GM23338 (cell line): ENCODE measurements around the gene CDK5RAP1. TPM values are rescaled to one million over a fixed set of nuclear protein-coding genes. Genes with fewer than 3 reads are reported as not detected.
A peak's percentile ranks its signal among the peaks of the same experiment; 100 is the strongest.

Source experiments
- ATAC-seq: fragments of 200-7000 bp; cut with Tn5 transposase; 3 replicates; pipeline ENCODE4 v1.9.1; 2020
- DNase-seq: peaks from one replicate; pipeline ENCODE4 v3.0.0-alpha.2; 2015; ENCODE audit warnings: low spot score
- H2AFZ ChIP-seq: fragments of 200-600 bp; sonication (generic); 2 replicates; pipeline ENCODE4 v1.8.0; 2016; ENCODE audit warnings: antibody characterized with exemption, mild to moderate bottlenecking, moderate library complexity
- H3F3A ChIP-seq: fragments of 200-600 bp; sonication (generic); replicated peaks from 2 replicates; pipeline ENCODE4 v1.8.0; 2017; ENCODE audit warnings: antibody characterized with exemption, mixed run types, low read depth
- H3K27ac ChIP-seq: fragments of 200-600 bp; sonication (generic); 2 replicates; pipeline ENCODE4 v1.6.1; 2016; ENCODE audit warnings: low read depth
- H3K27me3 ChIP-seq: fragments of 200-600 bp; sonication (generic); 2 replicates; pipeline ENCODE4 v1.8.0; 2016; ENCODE audit warnings: mild to moderate bottlenecking, mixed run types, moderate library complexity; ENCODE audit not compliant: insufficient read depth
- H3K36me3 ChIP-seq: fragments of 200-600 bp; sonication (generic); 2 replicates; pipeline ENCODE4 v1.8.0; 2016; ENCODE audit warnings: mild to moderate bottlenecking; ENCODE audit not compliant: insufficient read depth
- H3K4me1 ChIP-seq: fragments of 200-600 bp; sonication (generic); 2 replicates; pipeline ENCODE4 v1.8.0; 2016; ENCODE audit warnings: mild to moderate bottlenecking, moderate library complexity; ENCODE audit not compliant: insufficient read depth
- H3K4me2 ChIP-seq: fragments of 200-600 bp; sonication (generic); 2 replicates; pipeline ENCODE4 v1.7.1; 2017; ENCODE audit warnings: mixed run types
- H3K4me3 ChIP-seq: fragments of 200-600 bp; sonication (generic); 2 replicates; pipeline ENCODE4 v1.6.1; 2016; ENCODE audit warnings: mixed run types
- H3K79me2 ChIP-seq: fragments of 200-600 bp; sonication (generic); replicated peaks from 2 replicates; pipeline ENCODE4 v1.8.0; 2017; ENCODE audit warnings: mild to moderate bottlenecking; ENCODE audit not compliant: insufficient read depth
- H3K9me2 ChIP-seq: fragments of 200-600 bp; sonication (generic); 2 replicates; pipeline ENCODE4 v1.8.0; 2017; ENCODE audit not compliant: insufficient read depth
- H4K20me1 ChIP-seq: fragments of 200-600 bp; sonication (generic); replicated peaks from 2 replicates; pipeline ENCODE4 v1.8.0; 2017; ENCODE audit warnings: mild to moderate bottlenecking; ENCODE audit not compliant: insufficient read depth
- H3K27ac Mint-ChIP-seq: 2 replicates; pipeline ENCODE4 v1.8.0; 2020; ENCODE audit warnings: inconsistent platforms, mild to moderate bottlenecking, moderate library complexity, mixed read lengths
- H3K27me3 Mint-ChIP-seq: 3 replicates; pipeline ENCODE4 v1.8.0; 2022; ENCODE audit warnings: low read depth, mild to moderate bottlenecking, moderate library complexity, mixed read lengths, inconsistent platforms; ENCODE audit not compliant: insufficient read depth, poor library complexity
- H3K36me3 Mint-ChIP-seq: 3 replicates; pipeline ENCODE4 v1.8.0; 2021; ENCODE audit warnings: low read depth, mild to moderate bottlenecking, inconsistent platforms, moderate library complexity, mixed read lengths
- H3K4me1 Mint-ChIP-seq: 3 replicates; pipeline ENCODE4 v1.8.0; 2020; ENCODE audit warnings: mild to moderate bottlenecking, inconsistent platforms, mixed read lengths
- H3K4me3 Mint-ChIP-seq: 3 replicates; pipeline ENCODE4 v1.8.0; 2021; ENCODE audit warnings: moderate library complexity, mild to moderate bottlenecking, inconsistent platforms, mixed read lengths
- H3K9me3 Mint-ChIP-seq: 3 replicates; pipeline ENCODE4 v1.8.0; 2020; ENCODE audit warnings: moderate library complexity, mild to moderate bottlenecking, inconsistent platforms, mixed read lengths
- ETS1 ChIP-seq: IDR thresholded peaks from 2 replicates; pipeline ENCODE4 v1.6.1; 2016; ENCODE audit warnings: antibody characterized with exemption
- EZH2 ChIP-seq: fragments of 200-600 bp; sonication (generic); IDR thresholded peaks from one replicate; pipeline ENCODE4 v1.8.0; 2017; ENCODE audit warnings: antibody characterized with exemption, mild to moderate bottlenecking, low read depth; ENCODE audit not compliant: unreplicated experiment
- EZH2phosphoT487 ChIP-seq: fragments of 200-600 bp; sonication (generic); IDR thresholded peaks from one replicate; pipeline ENCODE4 v1.8.1; 2018; ENCODE audit warnings: antibody characterized with exemption; ENCODE audit not compliant: unreplicated experiment
- JUNB ChIP-seq: IDR thresholded peaks from one replicate; pipeline ENCODE4 v1.6.1; 2016; ENCODE audit warnings: antibody characterized with exemption; ENCODE audit not compliant: unreplicated experiment
- NANOG ChIP-seq: IDR thresholded peaks from 2 replicates; pipeline ENCODE4 v1.6.1; 2016; ENCODE audit warnings: antibody characterized with exemption, borderline replicate concordance
- POLR2AphosphoS5 ChIP-seq: IDR thresholded peaks from 2 replicates; pipeline ENCODE4 v1.6.1; 2016; ENCODE audit warnings: antibody characterized with exemption, low read depth
- ZNF114 ChIP-seq: fragments of 250-450 bp; sonication (Bioruptor Pico); IDR thresholded peaks from 2 replicates; pipeline ENCODE4 v1.5.0; 2020; ENCODE audit warnings: mild to moderate bottlenecking, moderate library complexity
- ZNF462 ChIP-seq: fragments of 250-450 bp; sonication (Bioruptor Pico); IDR thresholded peaks from 2 replicates; pipeline ENCODE4 v1.5.0; 2020; ENCODE audit warnings: mild to moderate bottlenecking, moderate library complexity
- polyA plus RNA-seq: library from polyadenylated mRNA; unstranded; fragments of >200 nt; fragmentation: Nextera tagmentation; extraction: Ambion mirVana; gene quantifications from 2 replicates; pipeline ENCODE4 v1.2.1, GENCODE V29; 2016
- total RNA-seq: library from RNA; depleted of rRNA; stranded (reverse); fragments of >200 nt; shearing (Covaris generic); gene quantifications from 2 replicates; pipeline ENCODE4 v1.2.3, GENCODE V29; 2014
- TF ChIP-seq, protein P1 (sequence below), 2 experiments: fragments of 200-600 bp in 1 of 2; sonication (generic) in 1 of 2; conservative IDR thresholded peaks; 2 replicates each; pipeline versions ENCODE4 v1.5.1 to v1.6.1; 2016 to 2017; ENCODE audit warnings: antibody characterized with exemption in 2 of 2, low read depth in 2 of 2, mild to moderate bottlenecking in 2 of 2, moderate library complexity in 1 of 2
- TF ChIP-seq, protein P2 (sequence below): IDR thresholded peaks from one replicate; pipeline ENCODE4 v1.6.1; 2018; ENCODE audit warnings: antibody characterized with exemption; ENCODE audit not compliant: unreplicated experiment

The CDK5RAP1 gene
- total and polyA plus RNA-seq, 2 experiments from 2014 or later, result 33.8 to 38.1 TPM

DNA sequence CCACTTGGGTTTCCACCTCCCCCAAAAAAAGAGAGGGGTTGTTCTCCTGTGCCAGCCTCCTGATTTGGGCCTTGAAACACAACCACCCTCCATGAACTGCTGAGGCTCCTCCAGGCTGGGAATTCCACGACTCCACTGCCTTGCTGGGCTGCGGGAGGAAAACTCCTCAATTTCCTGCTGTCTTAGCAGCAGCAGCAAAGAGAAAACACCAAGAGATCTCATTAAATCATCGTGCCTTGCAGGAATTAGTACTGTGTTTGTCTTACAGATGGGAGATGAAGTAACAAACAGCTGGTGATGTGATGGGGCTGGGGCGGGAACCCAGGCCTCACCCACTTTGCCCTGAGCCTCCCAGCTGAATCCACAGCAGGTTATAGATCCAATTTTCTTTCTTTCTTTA is 89.3 kb downstream of the CDK5RAP1 start:
- Histone ChIP-seq H2AFZ (0 out of 2 replicates have a peak overlapping the region, but pooled peaks have one; percentile 14), H3K27me3 (no peaks in the 10 kb centered on the region), H3K36me3 (no peaks in the 10 kb centered on the region), H3K27ac (no peak overlapping the region), H3K9me2 (no peaks in the 10 kb centered on the region), H3K4me1 (no peaks in the 10 kb centered on the region), H3K4me2 (no peak overlapping the region), H4K20me1 (no peaks in the 10 kb centered on the region), H3K79me2 (no peaks in the 10 kb centered on the region), H3F3A (no peaks in the 10 kb centered on the region), H3K4me3 (no peak overlapping the region)
- Mint-ChIP-seq H3K27me3 (no peaks in the 10 kb centered on the region), H3K27ac (no peak overlapping the region), H3K9me3 (no peaks in the 10 kb centered on the region; the same call in 2 of the 3 replicates), H3K36me3 (no peaks in the 10 kb centered on the region), H3K4me3 (no peak overlapping the region), H3K4me1 (no peaks in the 10 kb centered on the region)
- ATAC-seq, result no peak
- TF ChIP-seq JUNB (no peak), EZH2phosphoT487 (no peak), NANOG (no peak), EZH2 (no peak), ZNF114 (CRISPR knock-in tag) (no peak), ETS1 (no peak), POLR2AphosphoS5 (no peak)
- TF ChIP-seq, protein P1, sequence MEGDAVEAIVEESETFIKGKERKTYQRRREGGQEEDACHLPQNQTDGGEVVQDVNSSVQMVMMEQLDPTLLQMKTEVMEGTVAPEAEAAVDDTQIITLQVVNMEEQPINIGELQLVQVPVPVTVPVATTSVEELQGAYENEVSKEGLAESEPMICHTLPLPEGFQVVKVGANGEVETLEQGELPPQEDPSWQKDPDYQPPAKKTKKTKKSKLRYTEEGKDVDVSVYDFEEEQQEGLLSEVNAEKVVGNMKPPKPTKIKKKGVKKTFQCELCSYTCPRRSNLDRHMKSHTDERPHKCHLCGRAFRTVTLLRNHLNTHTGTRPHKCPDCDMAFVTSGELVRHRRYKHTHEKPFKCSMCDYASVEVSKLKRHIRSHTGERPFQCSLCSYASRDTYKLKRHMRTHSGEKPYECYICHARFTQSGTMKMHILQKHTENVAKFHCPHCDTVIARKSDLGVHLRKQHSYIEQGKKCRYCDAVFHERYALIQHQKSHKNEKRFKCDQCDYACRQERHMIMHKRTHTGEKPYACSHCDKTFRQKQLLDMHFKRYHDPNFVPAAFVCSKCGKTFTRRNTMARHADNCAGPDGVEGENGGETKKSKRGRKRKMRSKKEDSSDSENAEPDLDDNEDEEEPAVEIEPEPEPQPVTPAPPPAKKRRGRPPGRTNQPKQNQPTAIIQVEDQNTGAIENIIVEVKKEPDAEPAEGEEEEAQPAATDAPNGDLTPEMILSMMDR (conservative IDR thresholded peaks at IDR 0.05; ENCODE audit: low read depth in 2 of 2), result no peak
- TF ChIP-seq, protein P2, sequence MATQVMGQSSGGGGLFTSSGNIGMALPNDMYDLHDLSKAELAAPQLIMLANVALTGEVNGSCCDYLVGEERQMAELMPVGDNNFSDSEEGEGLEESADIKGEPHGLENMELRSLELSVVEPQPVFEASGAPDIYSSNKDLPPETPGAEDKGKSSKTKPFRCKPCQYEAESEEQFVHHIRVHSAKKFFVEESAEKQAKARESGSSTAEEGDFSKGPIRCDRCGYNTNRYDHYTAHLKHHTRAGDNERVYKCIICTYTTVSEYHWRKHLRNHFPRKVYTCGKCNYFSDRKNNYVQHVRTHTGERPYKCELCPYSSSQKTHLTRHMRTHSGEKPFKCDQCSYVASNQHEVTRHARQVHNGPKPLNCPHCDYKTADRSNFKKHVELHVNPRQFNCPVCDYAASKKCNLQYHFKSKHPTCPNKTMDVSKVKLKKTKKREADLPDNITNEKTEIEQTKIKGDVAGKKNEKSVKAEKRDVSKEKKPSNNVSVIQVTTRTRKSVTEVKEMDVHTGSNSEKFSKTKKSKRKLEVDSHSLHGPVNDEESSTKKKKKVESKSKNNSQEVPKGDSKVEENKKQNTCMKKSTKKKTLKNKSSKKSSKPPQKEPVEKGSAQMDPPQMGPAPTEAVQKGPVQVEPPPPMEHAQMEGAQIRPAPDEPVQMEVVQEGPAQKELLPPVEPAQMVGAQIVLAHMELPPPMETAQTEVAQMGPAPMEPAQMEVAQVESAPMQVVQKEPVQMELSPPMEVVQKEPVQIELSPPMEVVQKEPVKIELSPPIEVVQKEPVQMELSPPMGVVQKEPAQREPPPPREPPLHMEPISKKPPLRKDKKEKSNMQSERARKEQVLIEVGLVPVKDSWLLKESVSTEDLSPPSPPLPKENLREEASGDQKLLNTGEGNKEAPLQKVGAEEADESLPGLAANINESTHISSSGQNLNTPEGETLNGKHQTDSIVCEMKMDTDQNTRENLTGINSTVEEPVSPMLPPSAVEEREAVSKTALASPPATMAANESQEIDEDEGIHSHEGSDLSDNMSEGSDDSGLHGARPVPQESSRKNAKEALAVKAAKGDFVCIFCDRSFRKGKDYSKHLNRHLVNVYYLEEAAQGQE, result no peak
- DNase-seq, result no peak

- DNase-seq (no peak), ATAC-seq (no peak)
- no peaks in the 10 kb centered on the region for H3K36me3 Mint-ChIP-seq
- H3F3A ChIP-seq, result no peaks in the 10 kb centered on the region
- H2AFZ ChIP-seq, result no peak overlapping the region
- H3K27ac Mint-ChIP-seq, result no peak overlapping the region
- H4K20me1 ChIP-seq, result no peaks in the 10 kb centered on the region
- H3K4me2 ChIP-seq, result no peak overlapping the region
- no peak overlapping the region for H3K27ac ChIP-seq
- no peaks in the 10 kb centered on the region for H3K9me2 ChIP-seq
- H3K27me3 ChIP-seq, result no peaks in the 10 kb centered on the region
- no peak overlapping the region for H3K4me3 Mint-ChIP-seq
- no peak overlapping the region for H3K4me3 ChIP-seq
- no peaks in the 10 kb centered on the region for H3K4me1 Mint-ChIP-seq
- H3K79me2 ChIP-seq, result no peaks in the 10 kb centered on the region
- no peaks in the 10 kb centered on the region for H3K36me3 ChIP-seq
- H3K27me3 Mint-ChIP-seq, result no peaks in the 10 kb centered on the region
- no peaks in the 10 kb centered on the region for H3K4me1 ChIP-seq
- no peaks in the 10 kb centered on the region; the same call in 2 of the 3 replicates for H3K9me3 Mint-ChIP-seq
- TF ChIP-seq ZNF462 (CRISPR knock-in tag) (no peak), NANOG (no peak), EZH2 (no peak)
Measured at GRCh38 chr20:33311011-33311410, 90.3 kb downstream of the CDK5RAP1 start.
